Measurements from ENCODE around the gene CORO7.

Gene CORO7

GRCh38 chr16:4328046-4328781 is 88.2 kb downstream of the CORO7 start:
- H3K4me1 ChIP-seq (ENCODE audit: control insufficient read depth, low read length): peaks cover 16% of the 10 kb centered on the region

GRCh38 chr16:4327386-4328045 is 88.9 kb downstream of the CORO7 start:
- Histone ChIP-seq H3K79me2 (ENCODE audit: control insufficient read depth, low read length) (no peaks in the 10 kb centered on the region), H3F3A (ENCODE audit: control insufficient read depth, insufficient read depth) (no peaks in the 10 kb centered on the region), H3K4me2 (ENCODE audit: low read length) (peak overlapping the region; percentile 71), H3K4me3 (ENCODE audit: low read length) (peak overlapping the region; percentile 62), H3K9me3 (ENCODE audit: control insufficient read depth, insufficient read depth, low read length) (no peaks in the 10 kb centered on the region), H3K27me3 (ENCODE audit: control insufficient read depth, low read length) (peaks cover 21% of the 10 kb centered on the region), H4K20me1 (ENCODE audit: control insufficient read depth, insufficient read depth, low read depth, low read length) (no peaks in the 10 kb centered on the region; the same call in 1 of the 2 replicates), H3K36me3 (ENCODE audit: control insufficient read depth, low read length) (no peaks in the 10 kb centered on the region), H3K4me1 (ENCODE audit: control insufficient read depth, low read length) (peaks cover 16% of the 10 kb centered on the region), H3K9me2 (replicated peaks; ENCODE audit: control insufficient read depth, low read length) (no peaks in the 10 kb centered on the region), H3K27ac (ENCODE audit: low read depth, low read length) (no peak overlapping the region)
- TF ChIP-seq CTCF (IDR thresholded peaks at IDR 0.05; ENCODE audit: low read depth, low read length, poor library complexity, severe bottlenecking) (no peak), EZH2phosphoT487 (IDR thresholded peaks at IDR 0.05; ENCODE audit: borderline replicate concordance, low read length) (no peak)

More at GRCh38 chr16:4328046-4328781, 88.2 kb downstream of the CORO7 start:
- Histone ChIP-seq H3K9me3 (ENCODE audit: control insufficient read depth, insufficient read depth, low read length) (no peaks in the 10 kb centered on the region), H4K20me1 (ENCODE audit: control insufficient read depth, insufficient read depth, low read depth, low read length) (no peaks in the 10 kb centered on the region; the same call in 1 of the 2 replicates), H3K9me2 (replicated peaks; ENCODE audit: control insufficient read depth, low read length) (no peaks in the 10 kb centered on the region), H3F3A (ENCODE audit: control insufficient read depth, insufficient read depth) (no peaks in the 10 kb centered on the region), H3K4me2 (ENCODE audit: low read length) (peak overlapping the region; percentile 71), H3K4me3 (ENCODE audit: low read length) (peak overlapping the region; percentile 62), H3K36me3 (ENCODE audit: control insufficient read depth, low read length) (no peaks in the 10 kb centered on the region), H3K79me2 (ENCODE audit: control insufficient read depth, low read length) (no peaks in the 10 kb centered on the region), H3K27me3 (ENCODE audit: control insufficient read depth, low read length) (peaks cover 21% of the 10 kb centered on the region), H3K27ac (ENCODE audit: low read depth, low read length) (no peak overlapping the region)
- peak; percentile 34 for TF ChIP-seq CTCF (IDR thresholded peaks at IDR 0.05; ENCODE audit: low read depth, low read length, poor library complexity, severe bottlenecking)
- peak; percentile 58; the same call in 1 of the 2 replicates for TF ChIP-seq EZH2phosphoT487 (IDR thresholded peaks at IDR 0.05; ENCODE audit: borderline replicate concordance, low read length)

DNA sequence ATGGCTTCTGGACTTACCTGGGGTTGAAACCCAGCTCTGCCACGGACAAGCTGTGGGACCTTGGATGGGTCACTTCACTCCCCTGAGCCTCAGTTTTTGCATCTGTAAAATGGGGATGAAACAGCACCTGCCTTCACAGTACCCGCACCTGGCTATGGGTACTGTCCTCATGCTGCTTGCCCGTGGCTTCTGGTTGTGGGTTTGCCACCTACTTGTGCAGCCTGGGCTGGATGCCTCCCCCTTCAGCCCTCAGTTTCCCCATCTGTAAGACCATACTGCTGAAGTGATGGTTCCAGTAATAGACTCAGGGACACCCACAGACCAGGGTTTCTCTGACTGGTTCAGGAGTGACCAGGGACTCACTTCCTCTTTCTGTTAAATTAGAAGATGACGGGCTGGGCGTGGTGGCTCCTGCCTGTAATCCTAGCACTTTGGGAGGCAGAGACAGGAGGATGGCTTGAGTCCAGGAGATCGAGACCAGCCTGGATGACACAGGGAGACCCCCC is 91.1 kb downstream of the CORO7 start:
- Histone ChIP-seq H3K4me1 (ENCODE audit: control insufficient read depth, low read length) (peaks cover 16% of the 10 kb centered on the region), H4K20me1 (ENCODE audit: control insufficient read depth, insufficient read depth, low read depth, low read length) (no peaks in the 10 kb centered on the region; the same call in 1 of the 2 replicates), H3K9me2 (replicated peaks; ENCODE audit: control insufficient read depth, low read length) (no peaks in the 10 kb centered on the region), H3K79me2 (ENCODE audit: control insufficient read depth, low read length) (no peaks in the 10 kb centered on the region), H3K36me3 (ENCODE audit: control insufficient read depth, low read length) (no peaks in the 10 kb centered on the region), H3K27ac (ENCODE audit: low read depth, low read length) (no peak overlapping the region), H3F3A (ENCODE audit: control insufficient read depth, insufficient read depth) (no peaks in the 10 kb centered on the region), H3K4me2 (ENCODE audit: low read length) (no peak overlapping the region), H3K9me3 (ENCODE audit: control insufficient read depth, insufficient read depth, low read length) (no peaks in the 10 kb centered on the region), H3K4me3 (ENCODE audit: low read length) (no peak overlapping the region), H3K27me3 (ENCODE audit: control insufficient read depth, low read length) (peaks cover 27% of the 10 kb centered on the region)
- TF ChIP-seq CTCF (IDR thresholded peaks at IDR 0.05; ENCODE audit: low read depth, low read length, poor library complexity, severe bottlenecking) (no peak), EZH2phosphoT487 (IDR thresholded peaks at IDR 0.05; ENCODE audit: borderline replicate concordance, low read length) (no peak)

Data from DOHH2 (cell line).